Thyroid gland (tissue), 4 donors: Measurements from ENCODE around the gene SLC7A10. TPM values are rescaled to one million over a fixed set of nuclear protein-coding genes. Genes with fewer than 3 reads are reported as not detected.
"Not testable (repeated sequence)": the region's sequence is repeated elsewhere in the genome, so short reads cannot be mapped to it uniquely, and the experiment has no call there.

ENCODE experiments used
- DNase-seq, 2 donors: peaks; one replicate each; pipeline ENCODE4 v3.0.0-alpha.2; 2019
- H3K27ac ChIP-seq, 3 donors: fragments of 200-600 bp; sonication (generic); 1 replicate in 2 of 3; 2 replicates in 1 of 3; pipeline ENCODE4 v1.5.1; 2016 to 2019; ENCODE audit warnings: mild to moderate bottlenecking in 1 of 3, moderate library complexity in 1 of 3
- H3K27me3 ChIP-seq: fragments of 200-600 bp; sonication (generic); one replicate; pipeline ENCODE4 v1.5.1; 2019
- H3K36me3 ChIP-seq, 2 donors: fragments of 200-600 bp; sonication (generic); one replicate each; pipeline ENCODE4 v1.5.1; 2016 to 2019
- H3K4me1 ChIP-seq, 2 donors: fragments of 200-600 bp; sonication (generic); one replicate each; pipeline ENCODE4 v1.5.1; 2017 to 2019
- H3K4me3 ChIP-seq, 3 donors: fragments of 200-600 bp; sonication (generic); replicated peaks in 1 of 3; 1 replicate in 2 of 3; 2 replicates in 1 of 3; pipeline ENCODE4 v1.5.1; 2016; ENCODE audit warnings: mild to moderate bottlenecking in 1 of 3
- H3K9me3 ChIP-seq: fragments of 200-600 bp; sonication (generic); one replicate; pipeline ENCODE4 v1.5.1; 2017
- CTCF ChIP-seq, 6 experiments: fragments of 200-600 bp in 3 of 6; fragments of 450-650 bp in 3 of 6; sonication (generic) in 3 of 6; IDR thresholded peaks; one replicate each; pipeline ENCODE4 v1.5.1; 2016 to 2019; ENCODE audit warnings: antibody characterized with exemption in 6 of 6, mild to moderate bottlenecking in 2 of 6, inconsistent platforms in 1 of 6, moderate library complexity in 1 of 6
- POLR2A ChIP-seq, 2 donors: fragments of 450-650 bp; IDR thresholded peaks; one replicate each; pipeline ENCODE4 v1.6.1; 2017; ENCODE audit warnings: antibody characterized with exemption in 2 of 2, mild to moderate bottlenecking in 2 of 2, moderate library complexity in 1 of 2
- WGBS, 2 donors: methylation state at CpG; one replicate each; pipeline ENCODE4 v1.1.5; 2017; 5-methylcytosine and 5-hydroxymethylcytosine counted together
- intact Hi-C: fragments of 100-400 bp; cut with DNase I; formaldehyde crosslinking; loops from one replicate; pipeline ENCODE4 v1.15.1; 2023
- total RNA-seq, 4 donors: library from RNA; depleted of rRNA; stranded (reverse); fragments of >200 nt; gene quantifications; one replicate each; pipeline ENCODE4 v1.2.3, GENCODE V29; 2016

Gene SLC7A10
- total RNA-seq, 4 donors from 2014 or later = 0.29 to 2.7 (median 0.78) TPM

- peaks cover 0 to 15% of the 10 kb centered on the region in 2 donors for H3K4me1 ChIP-seq
- no peaks in the 10 kb centered on the region for H3K9me3 ChIP-seq
- no peak overlapping the region for H3K4me3 ChIP-seq
- intact Hi-C loops = no loop called here
- no peak for DNase-seq
- no peak for TF ChIP-seq CTCF (IDR thresholded peaks at IDR 0.05)
- no peak for TF ChIP-seq POLR2A (IDR thresholded peaks at IDR 0.05)
- H3K36me3 ChIP-seq = no peaks in the 10 kb centered on the region
- H3K27ac ChIP-seq = no peak overlapping the region
- 96 to 100% methylated on average over 1 of the region's 1 CpG for WGBS, 2 donors
- peaks cover 30% of the 10 kb centered on the region for H3K27me3 ChIP-seq
These were observed 2.4 kb upstream of the SLC7A10 start for GRCh38 chr19:33227870-33228599.

- TF ChIP-seq POLR2A (IDR thresholded peaks at IDR 0.05) (no peak), CTCF (IDR thresholded peaks at IDR 0.05) (no peak)
- no peak for DNase-seq
- H3K27ac ChIP-seq = no peak overlapping the region
- H3K9me3 ChIP-seq = no peaks in the 10 kb centered on the region
- intact Hi-C loops = no loop called here
- WGBS, 2 donors = 19 to 29% methylated on average over 3 to 13 of the region's 18 CpGs
- peaks cover 0 to 15% of the 10 kb centered on the region in 2 donors for H3K4me1 ChIP-seq
- no peaks in the 10 kb centered on the region for H3K36me3 ChIP-seq
- H3K4me3 ChIP-seq = no peak overlapping the region
- peaks cover 30% of the 10 kb centered on the region for H3K27me3 ChIP-seq
These were observed 1.6 kb upstream of the SLC7A10 start for GRCh38 chr19:33227242-33227650.

- Histone ChIP-seq H3K4me3 (peak overlapping the region in 1 of 3 donors; percentile 14), H3K27me3 (peaks cover 30% of the 10 kb centered on the region), H3K27ac (no peak overlapping the region), H3K9me3 (no peaks in the 10 kb centered on the region), H3K4me1 (peaks cover 0 to 15% of the 10 kb centered on the region in 2 donors), H3K36me3 (no peaks in the 10 kb centered on the region)
- 4 to 6% methylated on average over 19 to 31 of the region's 66 CpGs for WGBS, 2 donors
- no peak for TF ChIP-seq CTCF (IDR thresholded peaks at IDR 0.05)
- TF ChIP-seq POLR2A (IDR thresholded peaks at IDR 0.05) = no peak
- peak; percentile 11 to 17 for DNase-seq
- intact Hi-C loops = no loop called here
These were observed 1.0 kb upstream of the SLC7A10 start for GRCh38 chr19:33226550-33227241.

- peaks cover 0 to 15% of the 10 kb centered on the region in 2 donors for H3K4me1 ChIP-seq
- 86 to 96% methylated on average over 4 to 12 of the region's 18 CpGs for WGBS, 2 donors
- no peak for DNase-seq
- H3K27ac ChIP-seq = no peak overlapping the region
- intact Hi-C loops = no loop called here
- H3K36me3 ChIP-seq = no peaks in the 10 kb centered on the region
- no peak for TF ChIP-seq CTCF (IDR thresholded peaks at IDR 0.05)
- TF ChIP-seq POLR2A (IDR thresholded peaks at IDR 0.05) = no peak
- H3K9me3 ChIP-seq = no peaks in the 10 kb centered on the region
- peaks cover 30% of the 10 kb centered on the region for H3K27me3 ChIP-seq
- H3K4me3 ChIP-seq = peak overlapping the region in 1 of 3 donors; percentile 21
These were observed 774 bp downstream of the SLC7A10 start for GRCh38 chr19:33224694-33225457.

GRCh38 chr19:33222255-33222654 lies 3.4 kb downstream of the SLC7A10 start:
- intact Hi-C loops, H3K4me3 ChIP-seq, DNase-seq, H3K27ac ChIP-seq, H3K36me3 ChIP-seq, H3K9me3 ChIP-seq: not testable (repeated sequence)
- Histone ChIP-seq H3K4me1 (peaks cover 0 to 15% of the 10 kb centered on the region in 2 donors), H3K27me3 (peaks cover 28% of the 10 kb centered on the region)
- 90 to 94% methylated on average over 2 of the region's 2 CpGs for WGBS, 2 donors
